HG03108 (cell line): ENCODE measurements around the gene KANSL1.
"Not testable (repeated sequence)": the region's sequence is repeated elsewhere in the genome, so short reads cannot be mapped to it uniquely, and the experiment has no call there.

Experiments
- ATAC-seq: cut with Tn5 transposase; IDR thresholded peaks from one replicate; pipeline ENCODE4 v1.9.1; 2021; ENCODE audit warnings: moderate library complexity; ENCODE audit not compliant: unreplicated experiment

Gene KANSL1

GRCh38 chr17:46117850-46118696 lies 75.2 kb downstream of the KANSL1 start:
- ATAC-seq, result no peak

DNA sequence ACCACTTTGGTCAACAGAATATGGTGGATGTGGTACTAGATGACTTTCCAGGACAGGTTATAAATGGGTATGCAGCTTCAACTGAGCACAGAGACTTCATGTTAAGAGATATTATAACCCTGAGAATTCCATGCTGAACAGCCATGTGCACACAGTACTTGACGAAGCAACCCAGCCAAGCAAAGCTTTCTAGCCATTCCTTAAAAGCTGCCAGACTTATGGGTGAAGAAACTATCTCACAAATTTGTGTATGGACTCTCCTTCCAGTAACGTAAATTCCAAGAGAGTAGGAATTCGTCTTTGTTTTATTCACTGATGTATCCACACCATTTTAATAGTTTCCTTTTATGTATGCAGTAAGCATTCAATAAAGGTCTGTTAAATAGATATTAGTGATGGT lies 76.1 kb downstream of the KANSL1 start:
- no peak for ATAC-seq

GRCh38 chr17:46115699-46116098 lies 77.5 kb downstream of the KANSL1 start:
- no peak for ATAC-seq

GRCh38 chr17:46111236-46111635 lies 82.0 kb downstream of the KANSL1 start:
- ATAC-seq, result not testable (repeated sequence)

GRCh38 chr17:46110219-46110618 lies 83.0 kb downstream of the KANSL1 start:
- ATAC-seq, result no peak

DNA sequence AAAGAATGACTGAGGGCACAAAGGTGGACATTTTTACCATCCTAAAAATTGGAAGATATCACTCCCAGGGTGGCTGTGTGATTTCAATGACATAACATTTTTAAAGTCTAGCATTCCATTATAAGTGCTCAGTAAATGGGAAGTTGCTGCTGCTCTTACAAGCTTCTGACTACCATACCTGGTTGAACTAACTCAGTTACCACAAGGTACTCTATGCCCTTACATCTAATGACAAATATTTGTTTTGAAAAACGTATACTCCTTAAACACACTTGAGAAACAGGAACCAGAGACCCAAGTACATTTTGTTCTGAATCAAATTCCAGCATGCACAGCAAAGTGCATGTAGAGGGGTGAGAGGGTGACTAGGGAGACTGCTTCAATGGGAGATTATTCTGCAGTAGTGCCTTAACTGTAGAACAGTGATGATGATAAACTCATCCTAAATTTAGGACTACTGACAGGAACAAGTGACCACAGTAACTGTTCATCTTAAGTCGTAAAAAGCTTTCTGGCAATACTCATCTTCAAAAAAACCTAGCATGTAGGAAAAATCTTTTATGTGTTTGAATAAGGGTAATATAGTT lies 83.5 kb downstream of the KANSL1 start:
- no peak for ATAC-seq

DNA sequence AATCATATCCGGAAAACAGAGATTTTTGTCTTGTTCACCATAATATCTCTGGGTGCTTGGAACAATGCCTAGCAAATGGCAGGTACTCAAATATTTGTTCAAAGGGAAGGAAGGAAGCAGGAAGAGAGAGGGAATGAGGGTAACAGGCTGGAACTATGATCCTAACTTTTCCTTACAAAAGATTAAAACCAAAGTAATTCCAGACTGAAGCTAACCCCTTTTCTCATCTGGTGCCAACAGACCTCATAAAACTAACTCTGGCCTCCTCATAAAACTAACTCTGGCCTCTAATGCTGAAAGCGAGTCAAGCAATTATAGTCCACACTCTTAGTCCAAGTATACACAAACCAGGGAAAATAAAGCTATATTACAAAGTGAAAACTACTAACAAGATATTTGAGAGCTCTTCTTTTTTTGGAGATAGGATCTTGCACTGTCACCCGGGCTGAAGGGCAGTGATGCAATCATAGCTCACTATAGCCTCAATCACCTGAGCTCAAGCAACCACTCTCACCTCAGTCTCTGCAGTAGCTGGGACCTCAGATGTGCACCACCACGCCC lies 84.6 kb downstream of the KANSL1 start:
- ATAC-seq, result no peak

DNA sequence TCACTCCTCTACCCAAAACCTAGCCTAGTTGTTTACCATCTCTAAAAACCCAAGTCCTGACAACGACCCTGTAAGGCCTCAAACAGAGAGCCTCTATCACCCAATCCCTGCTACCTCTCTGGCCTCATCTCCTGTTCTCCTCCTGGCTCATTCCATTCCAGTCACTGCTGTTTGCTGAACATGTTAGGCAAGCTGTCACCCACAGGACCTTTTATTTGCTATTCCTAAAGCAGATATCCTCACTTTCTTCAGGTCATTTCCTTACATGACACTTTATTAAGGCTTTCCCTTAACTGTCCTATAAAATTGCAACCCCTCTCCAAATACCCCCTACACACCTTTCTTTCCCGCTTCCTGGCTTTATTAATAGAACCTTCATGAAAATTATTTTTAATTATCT lies 85.1 kb downstream of the KANSL1 start:
- no peak for ATAC-seq

DNA sequence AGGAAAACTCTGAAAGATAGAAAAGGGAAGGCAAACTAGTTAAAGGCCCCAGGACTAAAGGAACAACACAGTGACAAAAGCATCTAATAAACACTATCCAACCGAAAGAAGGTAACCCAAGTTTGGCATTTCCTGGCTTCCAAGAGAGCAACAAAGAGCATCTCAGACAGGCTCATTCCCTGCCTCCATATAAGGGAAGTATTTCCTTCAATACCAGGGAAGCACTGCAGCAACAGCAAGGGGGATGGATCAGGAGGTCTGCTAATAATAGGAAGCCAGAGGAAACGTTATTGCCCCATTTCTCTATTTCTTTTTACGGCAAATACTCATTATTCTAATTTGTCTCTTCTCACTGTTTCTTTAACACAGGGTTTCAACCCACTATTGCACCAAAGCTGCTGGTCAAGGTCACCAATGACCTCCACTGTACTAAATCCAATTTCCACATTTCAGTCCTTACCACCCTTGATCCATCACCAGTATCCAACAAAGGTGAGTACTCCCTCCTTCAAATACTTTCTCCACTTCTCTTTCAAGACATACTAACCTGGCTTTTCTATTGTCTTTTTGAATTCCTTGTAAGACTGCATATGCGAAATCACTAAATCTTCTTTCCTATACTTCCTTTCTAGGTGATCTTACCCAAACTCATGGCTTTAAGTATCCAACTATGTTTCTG lies 86.1 kb downstream of the KANSL1 start:
- ATAC-seq, result no peak

GRCh38 chr17:46102806-46103205 lies 90.4 kb downstream of the KANSL1 start:
- ATAC-seq, result not testable (repeated sequence)

GRCh38 chr17:46101785-46102617 lies 91.2 kb downstream of the KANSL1 start:
- ATAC-seq, result not testable (repeated sequence)

- ATAC-seq, result no peak
Measured at GRCh38 chr17:46100590-46100989, 92.6 kb downstream of the KANSL1 start.

- no peak for ATAC-seq
Measured at GRCh38 chr17:46099865-46100264, 93.4 kb downstream of the KANSL1 start.

GRCh38 chr17:46097497-46097896 lies 95.7 kb downstream of the KANSL1 start:
- ATAC-seq, result no peak

DNA sequence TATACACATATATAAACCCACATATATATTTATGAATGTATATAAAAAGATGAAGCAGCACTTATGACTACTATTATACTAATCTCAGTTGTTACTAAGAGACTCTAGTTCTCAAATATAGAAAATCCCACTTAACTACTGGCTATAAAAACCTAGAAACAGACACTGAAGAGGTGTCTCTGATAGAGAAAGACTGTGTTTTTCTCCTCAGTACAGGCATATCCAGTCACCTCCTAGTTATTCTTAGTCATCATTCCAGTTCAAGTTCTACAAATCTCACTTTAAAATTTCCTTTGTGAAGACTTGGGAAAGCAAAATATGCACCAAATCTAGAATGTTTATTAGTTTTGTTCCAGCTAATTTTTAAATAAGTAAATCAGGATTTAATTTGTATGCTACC lies 100.2 kb downstream of the KANSL1 start:
- no peak for ATAC-seq

DNA sequence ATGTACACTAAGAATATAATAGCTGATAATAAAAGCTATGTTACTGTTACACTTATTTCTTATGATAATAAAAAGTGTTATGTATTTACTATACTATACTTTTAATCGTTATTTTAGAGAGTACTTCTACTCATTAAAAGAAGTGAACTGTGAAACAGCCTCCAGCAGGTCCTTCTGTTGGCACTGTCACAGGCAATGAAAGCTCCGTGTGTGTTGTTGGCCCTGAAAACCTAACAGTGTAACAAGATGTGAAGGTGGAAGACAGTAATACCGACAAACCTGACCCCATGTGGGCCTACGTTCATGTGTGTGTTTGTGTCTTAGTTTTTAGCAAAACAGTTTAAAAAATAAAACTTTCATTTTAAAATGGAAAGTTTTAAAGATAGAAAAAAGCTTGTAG lies 102.4 kb downstream of the KANSL1 start:
- no peak for ATAC-seq

GRCh38 chr17:46089389-46089965 lies 103.8 kb downstream of the KANSL1 start:
- no peak for ATAC-seq

GRCh38 chr17:46088595-46088994 lies 104.6 kb downstream of the KANSL1 start:
- no peak for ATAC-seq

GRCh38 chr17:46087871-46088270 lies 105.4 kb downstream of the KANSL1 start:
- not testable (repeated sequence) for ATAC-seq

- ATAC-seq, result no peak
Measured at GRCh38 chr17:46086821-46087220, 106.4 kb downstream of the KANSL1 start.
